Stimulated activated CD8-positive, alpha-beta memory T cell treated with anti-CD3 and anti-CD28 coated beads, Interleukin-4, amount 100 ng/mL, for 48 hours (primary cell): Measurements from ENCODE around the gene SF3B4.
"Not testable (repeated sequence)": the region's sequence is repeated elsewhere in the genome, so short reads cannot be mapped to it uniquely, and the experiment has no call there.

Experiments
- DNase-seq: peaks from one replicate; pipeline ENCODE4 v3.0.0-alpha.2; 2020

SF3B4 gene

DNA sequence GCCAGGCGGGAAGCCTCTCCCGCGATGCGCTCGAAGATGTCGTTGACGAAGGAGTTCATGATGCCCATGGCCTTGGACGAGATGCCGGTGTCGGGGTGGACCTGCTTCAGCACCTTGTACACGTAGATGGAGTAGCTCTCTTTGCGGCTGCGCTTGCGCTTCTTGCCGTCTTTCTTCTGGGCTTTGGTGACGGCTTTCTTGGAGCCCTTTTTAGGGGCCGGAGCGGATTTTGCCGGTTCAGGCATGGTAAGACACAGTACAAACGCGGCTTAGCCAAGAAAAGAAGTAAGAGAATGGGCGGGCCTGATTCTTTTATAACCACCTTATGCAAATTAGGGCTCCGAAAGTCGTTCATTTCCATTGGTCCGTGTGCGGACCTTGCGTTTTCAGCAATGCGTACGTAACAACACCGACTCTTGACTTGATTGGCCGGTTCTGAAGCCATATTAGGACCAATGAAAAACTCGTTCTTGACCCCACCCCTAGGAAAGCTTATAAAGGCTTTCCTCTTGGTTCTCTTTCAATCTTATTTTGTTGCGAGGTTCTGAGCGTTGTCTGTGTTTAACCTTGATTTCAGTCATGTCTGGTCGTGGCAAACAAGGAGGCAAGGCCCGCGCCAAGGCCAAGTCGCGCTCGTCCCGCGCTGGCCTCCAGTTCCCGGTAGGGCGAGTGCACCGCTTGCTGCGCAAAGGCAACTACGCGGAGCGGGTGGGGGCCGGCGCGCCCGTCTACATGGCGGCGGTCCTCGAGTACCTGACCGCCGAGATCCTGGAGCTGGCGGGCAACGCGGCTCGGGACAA lies 41.0 kb downstream of the SF3B4 start:
- peak; percentile 89 for DNase-seq

DNA sequence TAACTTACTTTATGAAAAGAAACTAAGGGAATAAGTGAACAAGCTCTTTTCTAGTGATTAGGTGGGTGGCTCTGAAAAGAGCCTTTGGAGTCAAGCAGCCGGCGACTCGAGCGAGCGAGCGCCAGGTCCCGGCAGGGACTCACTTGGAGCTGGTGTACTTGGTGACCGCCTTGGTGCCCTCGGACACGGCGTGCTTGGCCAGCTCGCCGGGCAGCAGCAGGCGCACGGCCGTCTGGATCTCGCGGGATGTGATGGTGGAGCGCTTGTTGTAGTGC lies 41.5 kb downstream of the SF3B4 start:
- not testable (repeated sequence) for DNase-seq

DNA sequence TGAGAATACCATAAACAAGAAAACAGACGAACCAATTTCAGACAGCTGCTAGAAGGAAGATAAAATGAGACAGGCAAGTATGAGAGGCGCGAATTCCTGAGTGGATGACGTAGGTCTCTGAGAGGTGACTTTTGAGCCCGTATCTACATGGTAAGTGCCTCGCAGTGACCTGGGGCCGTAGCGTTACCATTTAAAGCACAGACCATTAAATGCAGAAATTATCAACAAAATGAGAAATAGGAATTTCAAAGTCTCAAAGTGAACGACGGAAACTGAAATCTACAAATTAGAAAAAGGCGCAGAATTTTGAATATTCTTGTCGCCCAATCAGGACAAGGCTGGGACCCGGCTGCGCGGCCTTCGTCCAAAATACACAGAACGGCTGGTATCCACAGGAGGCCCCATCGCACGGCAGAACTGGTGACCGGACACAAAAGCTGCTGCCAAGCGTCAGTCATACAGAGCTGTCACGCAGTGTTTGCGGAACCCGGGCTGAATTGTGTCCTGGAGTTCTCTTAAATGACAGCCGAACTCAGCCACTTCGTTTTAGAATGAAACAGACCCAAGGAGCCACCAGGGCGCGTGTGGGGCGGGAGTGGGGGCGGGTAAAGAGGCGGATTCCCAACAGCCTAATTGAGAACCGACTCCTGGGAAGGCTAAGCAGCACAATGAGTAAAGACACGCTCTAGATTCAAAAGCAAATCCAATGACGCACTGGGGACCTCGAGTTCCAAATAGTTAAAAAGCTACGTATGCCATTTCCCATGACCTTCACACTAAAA lies 42.1 kb downstream of the SF3B4 start:
- peak; percentile 83 for DNase-seq

- DNase-seq, result peak; percentile 41
Observed at GRCh38 chr1:149884433-149885338, 42.9 kb downstream of the SF3B4 start.

DNA sequence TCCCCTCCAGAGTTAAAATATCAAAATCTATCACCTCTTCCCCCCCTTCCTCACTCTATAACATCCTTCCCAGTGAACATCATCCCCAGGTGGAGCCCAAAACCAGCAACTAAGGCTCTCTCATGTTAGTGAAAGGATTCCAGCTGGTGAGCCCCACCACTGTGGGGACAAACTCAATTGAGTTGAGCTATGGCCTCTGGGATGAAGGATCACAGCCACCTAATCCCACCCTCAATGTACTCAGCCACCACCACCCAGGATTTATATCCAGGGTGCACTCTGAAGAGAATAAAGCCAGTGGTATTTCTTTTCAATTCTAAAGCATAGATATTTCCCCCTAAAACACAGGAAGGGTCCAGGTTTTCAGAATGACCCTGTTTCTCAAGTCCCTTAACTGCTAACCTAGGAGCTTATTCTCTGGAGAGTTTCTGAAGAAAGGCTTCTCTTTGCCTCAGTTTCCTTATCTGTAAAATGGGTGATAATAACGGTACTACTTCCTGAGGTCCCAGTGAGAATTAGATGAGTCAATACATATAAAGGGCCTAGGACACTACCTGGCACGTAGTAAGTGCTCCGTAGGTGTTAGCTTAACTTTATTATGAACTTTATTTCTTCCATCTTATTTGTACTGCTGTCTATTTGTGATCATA lies 43.9 kb downstream of the SF3B4 start:
- no peak for DNase-seq

- DNase-seq, result no peak
Observed at GRCh38 chr1:149881876-149882275, 45.7 kb downstream of the SF3B4 start.

DNA sequence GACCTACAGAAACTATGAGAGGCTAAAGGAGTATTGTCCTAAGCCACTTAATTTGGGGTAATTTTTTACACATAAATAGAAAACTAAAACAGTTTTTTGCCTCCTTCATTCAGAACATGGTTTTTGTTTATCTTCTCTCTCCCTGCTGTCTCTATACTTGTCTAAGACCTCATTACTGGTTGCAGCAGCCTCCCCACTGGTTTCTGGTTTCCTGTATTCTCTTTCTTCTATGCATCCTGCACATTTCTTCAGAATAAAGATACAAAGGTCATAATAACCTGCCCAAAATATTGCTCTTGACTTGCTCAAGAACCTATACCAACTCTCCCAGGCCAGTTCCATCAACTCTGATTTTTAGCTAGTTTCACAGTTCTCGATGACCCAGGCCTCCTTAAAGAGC lies 48.0 kb downstream of the SF3B4 start:
- no peak for DNase-seq

GRCh38 chr1:149877211-149877946 lies 50.2 kb downstream of the SF3B4 start:
- no peak for DNase-seq
